ENCODE measurements around the gene TLE4. TPM values are rescaled to one million over a fixed set of nuclear protein-coding genes. Genes with fewer than 3 reads are reported as not detected.

TLE4 gene
- total and polyA plus RNA-seq, 2 of the 4 experiments (the other 2 are of a cell fraction), result 68.0 to 78.1 TPM

GRCh38 chr9:79706512-79706911 lies 134.7 kb downstream of the TLE4 start:
- in situ Hi-C loops (cut with MboI; ENCODE audit: low sequenced_read_pairs), result no loop called here
- Histone ChIP-seq H2BK120ac (ENCODE audit: low read depth, low read length) (no peak overlapping the region), H3K9ac (ENCODE audit: low read depth, low read length) (no peak overlapping the region), H3K18ac (ENCODE audit: low read depth, low read length) (no peak overlapping the region), H3K27ac (ENCODE audit: insufficient read depth, low read length) (no peak overlapping the region), H4K20me1 (ENCODE audit: insufficient read depth, low read length) (no peaks in the 10 kb centered on the region), H4K91ac (ENCODE audit: insufficient read depth, low read depth, low read length) (no peak overlapping the region), H3K14ac (replicated peaks; ENCODE audit: low read depth, low read length) (no peak overlapping the region), H2BK15ac (ENCODE audit: low read depth, low read length) (no peak overlapping the region), H2AFZ (replicated peaks; ENCODE audit: low read length, poor library complexity) (no peak overlapping the region), H3K36me3 (ENCODE audit: control insufficient read depth, insufficient read depth, low read length) (peaks cover 29% of the 10 kb centered on the region), H3K9me3 (ENCODE audit: control insufficient read depth, insufficient read depth, low read length) (no peaks in the 10 kb centered on the region), H3K56ac (ENCODE audit: extremely low read depth, insufficient read depth, low read length) (no peak overlapping the region), H3K4me2 (ENCODE audit: low read depth, low read length) (no peak overlapping the region), H3K4ac (ENCODE audit: low read depth, low read length) (no peak overlapping the region), H3K4me3 (ENCODE audit: insufficient read depth, low read depth, low read length) (no peak overlapping the region), H3K23ac (ENCODE audit: low read depth, low read length) (no peak overlapping the region), H3K9me1 (ENCODE audit: insufficient read depth, low read length) (peaks cover 3% of the 10 kb centered on the region), H3K79me1 (ENCODE audit: low read depth in 1 of 2, low read length in 2 of 2) (peaks cover 9 to 24% of the 10 kb centered on the region in 2 experiments; a peak in 3 of 4 replicates), H2AK9ac (replicated peaks; ENCODE audit: low read depth, low read length, poor library complexity) (no peak overlapping the region), H3K27me3 (ENCODE audit: control insufficient read depth, insufficient read depth, low read length) (no peaks in the 10 kb centered on the region), H2BK5ac (ENCODE audit: low read depth, low read length, poor library complexity, severe bottlenecking) (no peak overlapping the region), H2BK20ac (ENCODE audit: low read depth, low read length) (no peak overlapping the region), H3K4me1 (ENCODE audit: control insufficient read depth, insufficient read depth, low read length) (no peaks in the 10 kb centered on the region), H4K5ac (ENCODE audit: low read depth, low read length) (no peak overlapping the region), H2AK5ac (ENCODE audit: low read depth, low read length) (no peak overlapping the region), H4K8ac (ENCODE audit: low read depth in 2 of 2, low read length in 2 of 2) (no peak overlapping the region)
- DNase-seq (no peak), ATAC-seq (ENCODE audit: low read depth) (no peak)
- POLR2A ChIA-PET (ENCODE audit: unreplicated experiment), result no interaction called here
- CTCF ChIA-PET, result no interaction called here
- TF ChIP-seq, protein P1, sequence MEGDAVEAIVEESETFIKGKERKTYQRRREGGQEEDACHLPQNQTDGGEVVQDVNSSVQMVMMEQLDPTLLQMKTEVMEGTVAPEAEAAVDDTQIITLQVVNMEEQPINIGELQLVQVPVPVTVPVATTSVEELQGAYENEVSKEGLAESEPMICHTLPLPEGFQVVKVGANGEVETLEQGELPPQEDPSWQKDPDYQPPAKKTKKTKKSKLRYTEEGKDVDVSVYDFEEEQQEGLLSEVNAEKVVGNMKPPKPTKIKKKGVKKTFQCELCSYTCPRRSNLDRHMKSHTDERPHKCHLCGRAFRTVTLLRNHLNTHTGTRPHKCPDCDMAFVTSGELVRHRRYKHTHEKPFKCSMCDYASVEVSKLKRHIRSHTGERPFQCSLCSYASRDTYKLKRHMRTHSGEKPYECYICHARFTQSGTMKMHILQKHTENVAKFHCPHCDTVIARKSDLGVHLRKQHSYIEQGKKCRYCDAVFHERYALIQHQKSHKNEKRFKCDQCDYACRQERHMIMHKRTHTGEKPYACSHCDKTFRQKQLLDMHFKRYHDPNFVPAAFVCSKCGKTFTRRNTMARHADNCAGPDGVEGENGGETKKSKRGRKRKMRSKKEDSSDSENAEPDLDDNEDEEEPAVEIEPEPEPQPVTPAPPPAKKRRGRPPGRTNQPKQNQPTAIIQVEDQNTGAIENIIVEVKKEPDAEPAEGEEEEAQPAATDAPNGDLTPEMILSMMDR (conservative IDR thresholded peaks at IDR 0.05; ENCODE audit: low read depth, low read length), result no peak
- TF ChIP-seq FOS (IDR thresholded peaks at IDR 0.05; ENCODE audit: low read depth, low read length) (no peak), MAFK (IDR thresholded peaks at IDR 0.05; ENCODE audit: low read depth, low read length) (peak; percentile 72)
- intact Hi-C loops (cut with micrococcal nuclease), result no loop called here
- WGBS, 2 experiments (ENCODE audit: extremely low coverage in 2 of 2, insufficient read length in 1 of 2), result 100% methylated on average over 1 of the region's 5 CpGs; no CpG with 5 or more reads in 1 of the 2 experiments
- BruUV-seq (replicated peaks), result no TSS peak
- dilution Hi-C loops (cut with HindIII; ENCODE audit: low sequenced_read_pairs, unreplicated experiment), result no loop called here

Data from IMR-90 (cell line).